Esophagus squamous epithelium (tissue), 5 donors: ENCODE measurements around the gene ROR2. TPM values are rescaled to one million over a fixed set of nuclear protein-coding genes. Genes with fewer than 3 reads are reported as not detected.

ENCODE experiments used
- DNase-seq: peaks from one replicate; lab custom pipeline; 2025; lab: John Stamatoyannopoulos, UW
- H3K27ac ChIP-seq, 4 donors: fragments of 200-600 bp; sonication (generic); one replicate each; pipeline ENCODE4 v1.5.1; 2016 to 2019; ENCODE audit warnings: mild to moderate bottlenecking in 1 of 4
- H3K27me3 ChIP-seq, 4 donors: fragments of 200-600 bp; sonication (generic); 1 replicate in 3 of 4; 2 replicates in 1 of 4; pipeline versions ENCODE4 v1.5.1 to v1.6.0; 2017 to 2021; ENCODE audit warnings: antibody characterized with exemption in 1 of 4
- H3K36me3 ChIP-seq, 3 donors: fragments of 200-600 bp; sonication (generic); one replicate each; pipeline ENCODE4 v1.5.1; 2016 to 2019
- H3K4me1 ChIP-seq, 3 donors: fragments of 200-600 bp; sonication (generic); one replicate each; pipeline ENCODE4 v1.5.1; 2017 to 2019
- H3K4me3 ChIP-seq, 4 donors: fragments of 200-600 bp; sonication (generic); 1 replicate in 3 of 4; 2 replicates in 1 of 4; pipeline ENCODE4 v1.5.1; 2016 to 2019; ENCODE audit warnings: mild to moderate bottlenecking in 2 of 4, moderate library complexity in 1 of 4
- H3K9me3 ChIP-seq, 3 donors: fragments of 200-600 bp; sonication (generic); one replicate each; pipeline ENCODE4 v1.5.1; 2016 to 2019
- CTCF ChIP-seq, 6 experiments: fragments of 450-650 bp in 4 of 6; fragments of 200-600 bp in 2 of 6; sonication (generic) in 2 of 6; IDR thresholded peaks; one replicate each; pipeline ENCODE4 v1.5.1; 2016 to 2019; ENCODE audit warnings: antibody characterized with exemption in 6 of 6, mild to moderate bottlenecking in 4 of 6, moderate library complexity in 4 of 6
- POLR2A ChIP-seq, 4 donors: fragments of 450-650 bp; IDR thresholded peaks; one replicate each; pipeline ENCODE4 v1.6.1; 2017; ENCODE audit warnings: antibody characterized with exemption in 4 of 4, mild to moderate bottlenecking in 4 of 4, moderate library complexity in 3 of 4
- WGBS, 2 donors: methylation state at CpG; one replicate each; pipeline ENCODE4 v1.1.5; 2018; 5-methylcytosine and 5-hydroxymethylcytosine counted together
- intact Hi-C: fragments of 100-400 bp; cut with DNase I; formaldehyde crosslinking; loops from one replicate; pipeline ENCODE4 v1.15.0; 2022
- total RNA-seq, 4 donors: library from RNA; depleted of rRNA; stranded (reverse); fragments of >200 nt; gene quantifications; one replicate each; pipeline ENCODE4 v1.1.0, GENCODE V29; 2016
- donor health status: DM: yes; HTN: yes; CAD: no.

ROR2 gene
- total RNA-seq, 4 donors from 2014 or later: 0.68 to 12.6 (median 3.7) TPM

- TF ChIP-seq POLR2A (IDR thresholded peaks at IDR 0.05) (no peak), CTCF (IDR thresholded peaks at IDR 0.05) (no peak)
- Histone ChIP-seq H3K27me3 (peaks cover 0 to 23% (median 0%) of the 10 kb centered on the region in 4 donors), H3K4me1 (peaks cover 19 to 74% (median 38%) of the 10 kb centered on the region in 3 donors), H3K36me3 (no peaks in the 10 kb centered on the region), H3K27ac (peak overlapping the region in 2 of 4 donors; percentile 54 to 71), H3K9me3 (no peaks in the 10 kb centered on the region), H3K4me3 (no peak overlapping the region)
- WGBS, 2 donors: 69 to 78% methylated on average over 11 to 14 of the region's 14 CpGs
- DNase-seq: no peak
- intact Hi-C loops: no loop called here
These were observed 176.9 kb downstream of the ROR2 start for GRCh38 chr9:91773156-91773555.

- Histone ChIP-seq H3K4me3 (no peak overlapping the region), H3K4me1 (peaks cover 19 to 70% (median 35%) of the 10 kb centered on the region in 3 donors), H3K36me3 (no peaks in the 10 kb centered on the region), H3K9me3 (no peaks in the 10 kb centered on the region), H3K27ac (peak overlapping the region; percentile 28 to 71 (median 64)), H3K27me3 (peaks cover 0 to 21% (median 0%) of the 10 kb centered on the region in 4 donors)
- intact Hi-C loops: no loop called here
- 22 to 23% methylated on average over 4 of the region's 4 CpGs for WGBS, 2 donors
- TF ChIP-seq POLR2A (IDR thresholded peaks at IDR 0.05) (no peak), CTCF (IDR thresholded peaks at IDR 0.05) (no peak)
- no peak for DNase-seq
These were observed 178.2 kb downstream of the ROR2 start for GRCh38 chr9:91771864-91772263.

GRCh38 chr9:91771027-91771426 lies 179.0 kb downstream of the ROR2 start:
- H3K36me3 ChIP-seq: no peaks in the 10 kb centered on the region
- TF ChIP-seq POLR2A (IDR thresholded peaks at IDR 0.05) (no peak), CTCF (IDR thresholded peaks at IDR 0.05) (peak in 4 of 6 experiments; percentile 9 to 30 (median 20))
- intact Hi-C loops: no loop called here
- H3K9me3 ChIP-seq: no peaks in the 10 kb centered on the region
- no peak for DNase-seq
- peak overlapping the region; percentile 18 to 71 (median 64) for H3K27ac ChIP-seq
- peak overlapping the region in 1 of 4 donors; percentile 19 for H3K4me3 ChIP-seq
- WGBS, 2 donors: 18 to 38% methylated on average over 1 to 5 of the region's 8 CpGs
- H3K27me3 ChIP-seq: peaks cover 0 to 17% (median 0%) of the 10 kb centered on the region in 4 donors
- peaks cover 19 to 63% (median 30%) of the 10 kb centered on the region in 3 donors for H3K4me1 ChIP-seq

- no peak overlapping the region for H3K4me3 ChIP-seq
- no peak for TF ChIP-seq CTCF (IDR thresholded peaks at IDR 0.05)
- no peak for TF ChIP-seq POLR2A (IDR thresholded peaks at IDR 0.05)
- 22 to 60% methylated on average over 6 to 9 of the region's 10 CpGs for WGBS, 2 donors
- H3K27me3 ChIP-seq: peaks cover 0 to 9% (median 0%) of the 10 kb centered on the region in 4 donors
- no peaks in the 10 kb centered on the region for H3K9me3 ChIP-seq
- H3K4me1 ChIP-seq: peaks cover 19 to 55% (median 30%) of the 10 kb centered on the region in 3 donors
- no peaks in the 10 kb centered on the region for H3K36me3 ChIP-seq
- intact Hi-C loops: no loop called here
- H3K27ac ChIP-seq: peak overlapping the region in 2 of 4 donors; percentile 62 to 71
- no peak for DNase-seq
These were observed 179.8 kb downstream of the ROR2 start for GRCh38 chr9:91770229-91770628.

- peaks cover 0 to 9% (median 0%) of the 10 kb centered on the region in 4 donors for H3K27me3 ChIP-seq
- peaks cover 19 to 51% (median 30%) of the 10 kb centered on the region in 3 donors for H3K4me1 ChIP-seq
- H3K4me3 ChIP-seq: no peak overlapping the region
- TF ChIP-seq POLR2A (IDR thresholded peaks at IDR 0.05): no peak
- no peak for TF ChIP-seq CTCF (IDR thresholded peaks at IDR 0.05)
- WGBS, 2 donors: 91 to 92% methylated on average over 18 to 27 of the region's 29 CpGs
- H3K27ac ChIP-seq: peak overlapping the region in 1 of 4 donors; percentile 71
- no peak for DNase-seq
- intact Hi-C loops: no loop called here
- H3K9me3 ChIP-seq: peaks cover 0 to 6% (median 0%) of the 10 kb centered on the region in 3 donors
- no peaks in the 10 kb centered on the region for H3K36me3 ChIP-seq
These were observed 180.8 kb downstream of the ROR2 start for GRCh38 chr9:91768977-91769916.
